HuH-7.5 (cell line): ENCODE data around the gene HDAC4.

ENCODE experiments used
- DNase-seq: peaks from one replicate; pipeline ENCODE4 v3.0.0; 2011; ENCODE audit warnings: low spot score

Gene HDAC4

DNA sequence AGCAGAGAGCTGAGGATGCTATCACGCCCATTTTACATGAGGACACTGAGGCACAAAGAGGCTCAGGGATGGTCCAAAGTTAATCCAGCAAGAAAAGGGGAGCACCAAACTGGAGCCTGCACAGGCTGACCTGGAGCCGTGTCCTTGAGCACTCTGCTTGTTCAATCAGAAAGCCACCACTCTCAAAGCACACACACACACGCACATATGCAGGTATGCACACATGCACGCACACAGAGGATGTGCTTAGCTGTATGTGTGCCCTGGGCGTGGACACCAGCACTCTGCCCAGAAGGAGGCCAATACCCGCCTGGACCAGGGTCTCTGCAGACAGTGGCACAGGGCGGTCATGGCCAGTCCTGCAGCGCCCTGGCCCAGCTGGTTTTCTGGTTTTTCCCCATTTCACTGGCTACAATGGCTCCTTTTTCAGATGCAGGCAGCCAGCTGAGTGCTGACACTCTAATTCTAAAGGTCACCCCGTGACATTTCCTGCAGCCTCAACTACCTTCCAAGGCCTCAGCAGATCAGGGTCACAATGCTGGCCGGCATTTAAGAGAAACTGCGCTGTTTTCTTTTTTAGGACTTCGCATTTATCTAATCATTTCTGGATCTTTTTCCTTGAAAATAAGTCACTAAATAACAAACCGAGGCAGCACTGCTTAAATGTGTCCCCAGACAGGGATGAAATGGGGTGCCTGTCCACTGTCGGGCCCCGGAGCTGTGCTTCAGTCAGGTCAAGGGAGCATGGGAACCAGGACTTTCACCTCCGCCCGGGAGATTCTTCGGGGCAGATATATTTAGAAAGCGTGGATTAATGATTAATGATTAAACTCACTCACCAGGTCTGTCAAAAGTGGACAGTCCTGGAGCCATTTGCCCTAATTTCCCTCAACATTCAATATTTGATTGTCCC, 104.5 kb downstream of the HDAC4 start:
- DNase-seq = peak; percentile 75

DNA sequence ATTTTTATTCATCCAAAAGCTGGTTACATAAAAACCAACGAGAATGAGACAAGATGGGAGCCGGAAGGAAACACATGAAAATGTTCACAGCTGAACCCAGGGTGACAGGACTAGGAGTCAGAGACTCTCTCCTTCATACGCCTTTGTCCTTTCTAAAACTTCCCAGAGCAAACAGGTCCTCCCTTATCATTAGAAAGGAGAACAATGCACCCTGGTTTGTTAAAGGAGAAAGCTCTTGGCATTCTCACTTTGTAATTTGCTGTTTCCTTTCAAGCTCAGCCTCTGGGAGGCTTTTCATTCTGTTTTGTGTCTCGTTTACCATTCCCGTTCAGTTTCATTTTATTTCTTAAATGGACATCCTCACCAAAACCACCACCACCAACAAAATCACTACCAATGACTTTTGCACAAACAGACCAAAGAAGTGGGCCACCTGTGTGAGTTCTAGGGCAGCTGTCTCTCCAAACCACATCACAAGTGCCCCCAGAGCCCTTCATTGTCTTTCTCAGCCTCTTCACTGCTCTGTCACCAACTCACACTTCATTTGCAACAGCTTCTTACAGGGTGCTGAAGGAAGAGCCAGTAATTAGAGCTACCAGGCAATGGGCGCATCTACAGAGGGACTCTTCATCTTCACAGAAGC, 105.3 kb downstream of the HDAC4 start:
- no peak for DNase-seq

DNA sequence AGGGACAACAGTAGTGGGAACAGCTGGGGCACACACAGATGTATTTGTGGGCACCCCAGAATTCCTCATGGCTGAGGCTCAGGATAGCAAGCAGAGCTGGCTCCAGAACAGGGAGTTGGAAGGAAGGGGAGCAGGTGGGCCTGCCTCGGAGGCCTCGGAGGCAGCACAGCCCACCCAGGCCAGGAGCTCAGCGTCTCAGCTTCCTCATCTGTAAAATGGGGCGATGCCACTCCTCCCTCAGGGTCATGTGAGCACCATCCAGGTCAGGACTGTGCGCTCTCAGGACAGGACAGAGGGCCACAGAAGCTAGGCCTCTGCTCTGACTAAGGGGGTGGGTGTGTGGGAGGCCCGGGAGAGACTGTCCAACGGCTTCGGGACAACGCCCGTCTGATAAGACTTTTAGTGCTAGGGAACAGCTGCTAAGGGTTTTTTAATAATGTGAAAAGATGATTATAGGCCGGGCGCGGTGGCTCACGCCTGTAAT, 106.2 kb downstream of the HDAC4 start:
- no peak for DNase-seq

DNA sequence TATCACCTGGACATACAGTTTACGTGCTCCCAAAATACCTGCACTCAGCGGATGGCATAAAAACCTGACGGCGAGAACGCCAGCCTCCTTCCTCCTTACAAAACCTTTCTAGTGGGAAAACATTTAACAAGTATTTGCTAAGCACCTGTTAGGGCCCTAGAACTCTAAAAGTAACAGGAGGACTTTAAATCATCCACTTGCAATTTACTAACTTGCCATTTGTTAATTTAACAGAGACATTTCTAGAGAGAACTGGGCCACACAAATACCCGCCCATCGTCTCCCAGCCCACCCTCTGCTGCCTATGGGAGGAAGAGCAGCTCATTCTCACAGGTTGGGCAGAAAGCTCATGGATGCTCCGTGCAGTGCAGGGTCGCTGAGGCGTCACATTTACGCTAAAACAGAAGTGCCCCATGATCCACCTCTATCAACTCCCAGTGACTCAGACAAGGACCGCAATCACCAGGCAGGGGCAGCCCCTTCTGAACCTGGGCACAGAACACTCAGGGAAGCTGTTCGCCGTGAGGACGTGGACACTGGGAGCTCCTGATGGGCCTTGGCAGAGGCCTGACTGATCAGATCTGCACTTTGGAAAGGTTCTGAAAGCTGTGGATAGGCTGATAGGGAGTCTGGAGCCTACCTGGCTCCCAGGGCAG, 106.9 kb downstream of the HDAC4 start:
- DNase-seq = no peak

DNA sequence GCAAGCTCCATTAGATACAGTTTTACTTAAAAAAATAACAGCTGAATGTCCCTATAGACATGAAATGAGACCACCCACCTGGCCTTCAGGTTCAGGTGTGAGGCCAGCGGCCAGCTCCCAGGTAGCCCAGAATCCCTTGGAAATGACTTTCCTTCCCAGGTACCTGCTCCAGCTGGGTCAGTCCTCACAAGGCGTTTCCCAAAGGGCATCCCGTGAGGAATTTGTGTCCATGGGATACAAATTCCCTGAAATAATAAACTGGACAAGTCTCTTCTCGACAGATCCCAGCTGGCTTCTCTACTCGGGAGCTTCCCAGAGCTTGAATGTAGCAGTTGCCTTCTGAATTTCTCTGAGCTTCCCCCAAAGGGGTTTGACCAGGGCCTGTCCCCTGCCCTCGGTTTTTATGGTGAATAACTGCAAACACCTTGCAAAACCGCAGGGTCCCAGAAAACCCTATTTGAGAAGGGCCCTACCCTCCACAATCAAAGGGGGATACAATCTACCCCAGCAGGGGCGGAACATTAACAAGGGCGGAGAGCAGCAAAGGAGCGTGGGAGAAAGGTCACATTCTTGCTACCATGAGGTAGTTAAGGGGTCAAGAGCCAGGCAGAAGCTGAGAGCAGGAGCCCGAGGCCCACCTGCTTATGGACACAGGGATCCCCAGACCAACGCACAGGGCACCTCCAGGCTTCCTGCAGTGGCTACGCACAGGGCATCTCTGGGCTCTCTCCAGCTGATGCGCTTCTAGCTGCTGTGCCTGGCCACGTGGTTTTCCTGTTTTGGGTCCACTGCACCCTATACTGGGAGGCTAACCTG, 107.7 kb downstream of the HDAC4 start:
- DNase-seq = no peak

DNA sequence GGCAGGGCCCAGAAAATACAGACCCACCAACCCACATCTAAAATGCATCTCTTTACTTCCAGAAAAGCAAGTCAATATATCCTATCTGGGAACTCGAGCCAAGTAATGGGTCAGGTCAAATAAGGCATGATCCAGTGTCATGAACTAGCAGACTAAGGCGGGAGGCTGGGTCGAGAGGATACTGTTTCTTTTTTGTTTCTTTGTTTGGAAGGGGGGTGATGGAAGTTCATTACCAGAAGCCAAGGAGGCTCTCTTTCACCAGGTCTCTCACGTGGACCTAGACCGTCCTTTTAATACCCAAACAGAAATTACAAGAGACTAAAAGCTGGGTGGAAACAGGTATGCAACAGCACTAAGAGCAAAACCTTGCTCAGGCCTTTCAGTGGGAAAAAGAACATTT, 108.3 kb downstream of the HDAC4 start:
- no peak for DNase-seq

DNA sequence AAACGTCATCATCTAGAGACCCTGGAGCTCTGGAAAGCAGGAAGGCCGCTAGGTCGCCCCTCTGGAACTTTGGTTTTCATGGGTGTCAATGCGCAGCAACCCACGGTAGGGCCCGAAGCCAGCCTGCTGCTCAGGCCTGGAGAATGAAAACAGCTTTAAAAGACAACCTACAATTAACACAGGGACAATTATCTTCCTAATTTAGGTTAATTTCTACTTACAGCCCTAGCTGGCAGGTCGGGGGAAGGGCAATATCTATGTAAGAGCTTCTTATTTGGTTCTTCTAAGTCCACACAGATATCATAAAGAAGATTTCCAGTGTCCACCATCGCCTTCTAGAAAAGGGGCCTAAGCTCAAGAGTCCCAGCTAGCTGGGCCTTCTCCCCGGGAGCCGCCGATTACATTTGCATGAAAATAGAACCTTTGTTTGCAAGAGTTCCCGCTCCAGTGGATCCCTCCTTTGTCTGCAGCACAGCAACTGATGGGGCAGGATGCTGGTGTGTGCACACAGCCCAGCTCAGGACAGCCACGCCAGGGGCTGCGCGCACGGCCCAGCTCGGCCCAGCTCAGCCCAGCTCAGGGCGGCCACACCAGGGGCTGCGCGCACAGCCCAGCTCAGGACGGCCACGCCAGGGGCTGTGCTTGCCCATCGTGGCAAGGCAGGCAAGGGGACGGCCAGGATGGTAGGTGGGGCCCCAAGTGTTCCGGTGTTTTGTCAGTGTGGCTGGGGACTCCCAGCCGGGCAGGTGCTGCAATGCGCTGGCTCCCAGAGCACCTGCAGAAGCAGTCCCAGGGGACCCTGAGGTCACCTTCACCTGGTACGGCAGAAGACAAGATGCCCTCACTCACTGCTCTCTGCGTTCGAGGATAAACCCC, 109.1 kb downstream of the HDAC4 start:
- DNase-seq = no peak

DNA sequence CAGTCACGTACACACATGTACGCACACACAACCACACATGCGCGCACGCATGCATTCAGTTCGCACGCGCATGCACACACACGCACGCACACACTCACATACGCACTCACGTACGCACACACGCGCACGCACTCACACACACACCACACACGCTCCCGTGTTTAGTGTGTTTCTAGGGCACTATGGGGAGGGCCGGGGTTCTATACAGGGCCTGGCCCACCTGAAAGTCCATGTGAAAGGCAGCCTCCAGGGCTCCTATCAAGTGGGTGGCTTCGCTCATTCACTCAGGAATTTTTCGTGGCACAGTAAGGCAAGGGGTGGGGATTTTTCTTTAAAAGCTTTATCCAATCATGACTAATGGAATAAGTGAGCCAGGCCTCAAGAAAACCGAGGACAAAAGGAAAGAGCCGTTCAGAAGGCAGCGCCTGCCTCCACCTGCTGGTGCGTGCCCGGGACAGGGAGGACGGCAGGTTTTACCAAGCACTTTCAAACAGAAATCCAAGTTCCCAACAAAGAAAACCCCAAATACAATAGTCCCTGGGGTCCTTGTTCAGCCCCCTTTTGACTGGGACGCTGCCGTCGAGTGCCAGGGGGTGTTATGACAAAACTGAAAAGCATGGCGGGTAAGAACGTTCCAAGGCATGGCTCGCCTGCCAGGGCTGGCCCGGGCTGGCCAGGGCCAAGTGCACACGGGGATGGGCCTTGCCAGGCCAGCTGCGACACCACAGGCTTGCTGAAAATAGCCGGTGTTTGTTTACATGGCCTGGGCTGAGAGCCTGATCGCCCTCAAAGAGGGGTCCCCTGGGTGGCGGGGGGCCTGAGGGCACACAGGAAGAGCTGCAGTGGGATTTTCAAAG, 110.0 kb downstream of the HDAC4 start:
- no peak for DNase-seq

DNA sequence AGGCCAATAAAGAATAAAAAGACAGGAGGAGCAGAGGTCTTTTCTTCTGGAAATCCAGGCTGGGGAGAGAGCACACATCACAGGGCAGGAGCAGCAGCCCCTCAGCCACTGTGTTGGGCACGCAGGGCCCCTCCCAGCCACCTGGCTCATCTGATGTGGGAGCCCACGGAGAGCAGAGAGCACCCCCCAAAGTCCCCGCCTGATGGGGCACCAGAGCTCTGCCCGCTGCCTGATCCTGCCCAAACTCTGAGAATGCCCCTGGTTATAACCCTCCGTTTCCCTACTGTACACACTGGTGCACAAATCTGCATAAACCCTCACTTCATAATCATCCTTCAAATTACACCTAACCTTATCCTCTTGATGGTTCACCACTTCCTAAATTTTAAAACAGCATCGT, 111.3 kb downstream of the HDAC4 start:
- DNase-seq = no peak

DNA sequence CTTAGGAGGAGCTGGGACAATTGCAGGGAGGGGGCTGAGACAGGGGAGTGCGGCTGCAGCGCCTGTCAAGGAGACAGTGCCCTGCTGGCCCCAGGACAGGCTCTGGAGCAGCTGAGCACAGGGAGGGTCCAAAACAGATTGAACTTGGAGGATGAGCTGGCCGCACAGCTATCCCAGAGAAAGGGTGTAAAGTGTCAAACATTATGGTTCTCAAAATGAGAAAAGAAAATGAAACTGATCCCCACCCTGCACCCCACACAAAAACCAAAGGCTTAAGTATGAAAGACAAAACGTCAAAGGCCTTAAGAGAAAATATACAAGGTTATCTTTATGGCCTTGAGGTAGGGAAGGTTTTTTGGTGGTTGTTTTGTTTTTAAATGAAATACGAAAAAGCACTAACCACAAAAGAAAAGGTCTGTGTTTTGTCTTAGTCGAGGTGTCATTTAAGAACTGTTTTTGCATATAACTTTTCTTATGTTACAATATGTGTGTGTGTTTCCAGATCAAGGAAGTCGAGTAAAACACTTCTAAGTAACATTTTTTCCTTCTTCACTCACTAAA, 111.8 kb downstream of the HDAC4 start:
- DNase-seq = no peak

DNA sequence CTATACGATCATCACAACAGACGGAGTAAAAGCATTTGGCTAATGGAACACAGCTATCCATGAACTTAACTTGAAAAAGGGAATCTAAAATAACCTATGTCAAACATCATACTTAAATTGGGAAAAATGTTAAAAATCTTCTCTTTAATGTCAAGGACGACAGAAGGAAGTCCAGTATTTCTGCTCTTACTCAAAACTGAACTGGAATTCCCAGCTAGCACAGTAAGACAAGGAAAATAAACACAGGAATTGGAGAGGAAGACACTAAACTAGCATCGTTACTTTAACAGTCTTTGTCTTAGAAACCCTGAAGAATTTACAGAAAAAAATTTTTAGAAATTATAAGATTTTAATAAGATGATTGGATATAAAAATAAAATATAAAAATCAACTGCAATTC, 112.6 kb downstream of the HDAC4 start:
- DNase-seq = no peak

DNA sequence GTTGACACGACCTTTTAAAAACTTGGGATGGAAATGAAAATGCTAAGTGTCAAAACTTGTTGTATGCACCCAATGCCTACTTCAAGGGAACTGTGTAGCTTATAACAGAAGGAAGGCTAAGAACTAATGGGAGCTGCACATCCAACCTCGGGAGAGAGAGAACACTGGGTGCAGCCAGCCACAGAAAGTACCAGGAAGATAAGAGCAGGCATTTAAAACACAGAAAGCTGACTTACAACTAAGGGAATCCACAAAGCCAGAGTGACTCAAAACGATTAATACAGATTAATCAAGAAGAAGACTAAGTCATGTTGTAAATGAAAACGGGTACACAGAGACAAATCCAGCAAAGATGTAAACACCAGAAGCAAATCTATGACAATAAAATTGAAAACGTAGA, 113.4 kb downstream of the HDAC4 start:
- DNase-seq = no peak

DNA sequence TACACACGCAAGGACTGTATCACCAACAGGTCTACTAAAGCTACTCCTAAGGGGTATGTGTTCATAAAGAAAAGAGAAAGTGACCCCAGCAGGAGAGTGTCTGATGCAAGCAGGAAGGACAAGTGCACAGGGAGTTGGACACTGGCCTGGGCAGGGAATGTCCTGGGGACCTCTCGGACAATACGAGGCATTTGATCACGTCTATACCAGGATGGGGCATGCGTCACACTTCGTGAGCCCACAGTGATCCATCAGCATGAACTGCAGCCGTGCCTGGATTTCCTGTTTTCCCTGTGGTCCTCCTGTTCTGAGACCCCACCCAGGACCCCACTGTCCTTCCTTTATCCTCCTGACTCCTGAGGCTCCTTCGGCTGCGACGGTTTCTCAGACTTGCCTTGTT, 113.9 kb downstream of the HDAC4 start:
- no peak for DNase-seq

DNA sequence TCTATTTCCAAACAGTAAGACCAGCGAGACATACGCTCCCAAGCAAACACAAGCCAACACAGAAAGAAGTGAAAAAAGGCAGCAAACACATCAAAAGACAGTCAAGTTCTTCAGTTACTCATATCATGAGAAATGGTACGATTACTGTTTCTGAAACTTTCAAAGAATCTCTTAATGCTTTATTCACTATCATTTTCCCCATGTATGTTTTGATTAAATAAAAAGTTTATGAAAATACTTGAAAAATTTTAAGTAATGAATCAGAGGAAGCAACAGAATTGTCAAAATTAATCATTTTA, 114.9 kb downstream of the HDAC4 start:
- no peak for DNase-seq

DNA sequence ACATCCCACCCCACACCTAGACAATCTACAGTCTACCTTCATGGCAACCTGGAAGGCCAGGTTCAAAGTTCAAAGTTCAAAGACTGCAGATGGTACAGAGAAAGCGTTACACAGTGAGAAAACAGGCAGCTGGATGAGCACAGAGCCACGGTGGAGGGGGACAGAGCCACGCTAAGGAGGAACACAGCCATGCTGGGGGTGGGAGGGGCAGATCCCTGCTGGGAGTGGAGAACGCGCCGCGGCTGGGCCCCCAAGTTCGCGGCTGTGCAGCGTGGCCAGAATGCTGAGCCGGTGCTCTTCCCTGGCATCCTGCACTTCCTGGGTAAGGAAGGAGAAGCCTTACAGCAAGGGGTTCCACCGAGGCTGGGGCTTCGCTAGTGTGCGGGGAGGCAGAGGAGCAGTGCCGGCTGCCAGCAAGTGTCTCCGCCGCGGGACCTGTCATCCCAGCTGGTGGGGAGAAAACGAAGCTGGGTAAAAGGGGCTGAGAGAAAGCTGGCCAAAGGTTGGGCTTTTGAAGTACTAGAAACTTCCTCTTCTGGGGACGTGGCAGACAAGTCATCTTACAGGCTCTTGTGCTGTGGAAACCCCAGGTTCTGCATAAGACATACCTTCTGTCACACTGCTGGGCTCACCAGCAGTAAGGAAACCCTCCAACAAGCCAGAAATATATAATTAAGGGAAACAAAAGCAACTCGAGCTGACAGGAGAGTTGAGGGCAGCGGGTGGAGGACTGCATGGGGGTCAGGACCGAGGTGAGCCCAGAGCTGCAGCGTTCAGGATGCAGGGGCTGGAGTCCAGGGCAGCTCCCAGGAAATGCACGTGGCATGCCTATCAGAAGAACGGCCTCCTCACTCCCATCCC, 115.5 kb downstream of the HDAC4 start:
- DNase-seq = no peak

DNA sequence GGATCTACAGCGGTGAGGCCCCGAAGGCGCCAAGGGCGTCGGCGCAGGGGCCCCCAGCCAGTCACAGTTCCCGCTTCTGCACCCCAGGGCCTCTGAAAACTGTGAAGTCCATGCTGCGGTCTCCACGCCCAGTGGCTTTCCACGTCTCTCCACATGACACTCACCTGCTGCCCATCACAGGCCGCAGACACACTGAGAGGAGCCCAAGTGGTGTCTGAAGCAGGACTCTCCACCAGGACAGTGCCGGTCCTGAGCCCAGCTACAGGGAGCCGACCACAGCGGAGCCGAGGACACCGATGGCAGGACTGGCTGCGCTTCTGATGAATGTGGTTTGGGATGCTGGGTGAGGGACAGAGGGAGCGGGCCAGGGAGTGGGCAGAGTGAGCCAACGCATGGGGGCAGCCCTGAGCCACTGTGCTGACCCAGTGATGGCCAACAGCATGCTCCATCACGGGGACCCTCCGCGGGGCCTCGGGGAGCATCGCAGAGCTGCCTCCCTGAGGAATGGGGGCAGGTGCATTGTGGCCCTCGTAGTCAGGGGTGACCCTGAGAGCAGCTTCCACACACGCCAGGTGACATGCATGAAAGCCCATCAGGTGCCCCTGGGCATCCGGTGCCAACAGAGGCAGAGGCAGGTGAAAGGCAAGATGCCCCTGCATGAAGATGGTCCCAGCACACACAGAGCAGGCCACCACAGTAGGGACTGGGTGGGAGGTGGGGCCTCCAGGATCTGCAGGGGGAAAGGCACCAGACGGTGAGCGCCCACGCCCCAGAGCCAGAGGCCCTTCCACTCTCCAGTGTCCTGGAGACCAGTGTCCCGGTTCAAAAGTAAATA, 116.6 kb downstream of the HDAC4 start:
- no peak for DNase-seq

DNA sequence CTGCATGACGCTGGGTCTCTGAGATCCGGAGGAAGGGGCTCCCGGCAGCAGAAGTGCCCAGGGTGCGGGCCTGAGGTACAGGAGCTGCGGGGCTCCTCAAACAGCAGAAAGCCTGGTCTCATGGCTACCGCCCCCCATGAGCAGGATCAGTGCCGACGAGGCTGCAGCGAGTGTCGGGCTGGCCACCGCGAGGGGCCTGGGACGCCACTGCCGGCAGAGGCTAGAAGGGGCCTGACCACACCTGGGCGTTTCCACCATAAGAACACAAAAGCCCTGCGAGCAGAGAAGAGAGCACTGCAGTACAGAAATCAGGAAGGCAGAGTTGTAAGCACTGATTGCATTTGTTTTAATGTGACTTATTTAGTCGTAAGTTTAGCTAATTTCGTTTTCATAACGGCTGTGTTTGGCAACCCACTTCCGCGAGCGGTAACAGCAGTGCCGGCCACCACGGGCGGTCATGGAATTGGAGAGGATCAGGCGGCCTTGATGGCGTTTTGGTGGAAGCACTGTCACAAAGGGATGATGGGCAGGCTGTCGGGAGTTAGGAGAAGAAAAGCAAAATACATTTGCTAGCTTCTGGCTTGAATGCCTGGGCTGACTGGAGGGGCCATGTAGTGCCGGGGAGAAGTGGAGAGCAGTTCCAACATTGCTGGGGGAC, 117.4 kb downstream of the HDAC4 start:
- no peak for DNase-seq
